Embryonic facial prominence (tissue), 1 donor: ENCODE results near the gene ACKR1.

Source experiments
- DNase-seq: peaks from one replicate; pipeline ENCODE4 v3.0.0-alpha.2; 2016; ENCODE audit errors: extremely low spot score

The ACKR1 gene

DNA sequence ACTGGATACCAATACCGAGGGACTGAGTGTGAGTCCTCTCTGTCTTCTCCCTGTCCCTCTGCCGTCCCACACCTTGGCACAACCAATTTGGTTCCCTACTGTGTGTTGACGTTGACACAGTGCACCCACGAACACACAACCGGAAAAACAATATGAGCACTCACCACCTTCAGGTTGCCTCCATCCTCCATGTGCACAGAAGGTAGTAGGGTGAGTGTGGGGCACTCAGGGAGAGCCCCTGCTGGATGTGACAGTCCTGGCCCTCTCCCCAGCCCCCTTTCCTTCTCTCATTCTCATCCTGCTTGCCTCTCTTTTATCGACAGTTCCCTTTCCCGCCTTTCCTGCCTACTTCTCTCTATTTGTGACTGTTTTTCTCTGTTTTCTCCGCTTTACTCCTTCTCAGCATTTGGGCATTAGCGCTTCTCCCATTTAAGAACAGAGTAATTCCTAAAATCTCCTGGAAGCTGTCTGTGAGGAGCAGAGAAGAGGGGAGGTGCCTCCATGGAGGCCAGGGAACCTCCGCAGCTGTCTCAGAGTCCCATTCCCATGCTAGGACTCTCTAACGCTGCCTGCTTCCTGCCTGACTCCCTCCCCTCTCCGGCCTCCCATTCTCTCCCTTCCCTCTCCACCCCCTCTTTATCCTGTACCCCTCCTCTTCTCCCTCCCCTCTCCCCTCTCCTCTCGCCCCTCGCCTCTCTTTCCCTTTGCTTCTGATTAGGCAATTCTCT lies 16.9 kb upstream of the ACKR1 start:
- DNase-seq: no peak

- peak; percentile 30 for DNase-seq
These were observed 16.3 kb upstream of the ACKR1 start for GRCh38 chr1:159188375-159188788.

- DNase-seq: no peak
These were observed 14.2 kb upstream of the ACKR1 start for GRCh38 chr1:159190441-159190840.

DNA sequence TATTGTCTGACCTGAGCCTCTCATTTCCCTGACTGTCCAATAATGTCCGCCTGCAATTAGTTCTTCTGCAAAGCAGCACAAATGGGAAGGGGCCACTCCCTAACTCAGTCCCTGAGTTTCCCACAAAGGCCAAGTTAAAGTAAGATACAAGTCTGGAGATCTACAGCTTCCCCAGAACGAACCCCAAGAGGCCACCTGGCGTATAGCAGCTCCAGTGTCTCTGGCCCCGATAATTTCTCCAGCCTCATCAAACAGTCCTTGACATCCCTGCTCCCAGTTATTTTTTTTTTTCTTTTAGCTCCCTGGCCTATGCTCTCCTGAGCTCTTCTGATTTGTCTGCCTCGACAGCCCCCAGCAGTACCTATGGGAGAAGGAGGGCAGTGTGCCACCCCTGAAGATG lies 8.1 kb upstream of the ACKR1 start:
- DNase-seq: no peak

DNA sequence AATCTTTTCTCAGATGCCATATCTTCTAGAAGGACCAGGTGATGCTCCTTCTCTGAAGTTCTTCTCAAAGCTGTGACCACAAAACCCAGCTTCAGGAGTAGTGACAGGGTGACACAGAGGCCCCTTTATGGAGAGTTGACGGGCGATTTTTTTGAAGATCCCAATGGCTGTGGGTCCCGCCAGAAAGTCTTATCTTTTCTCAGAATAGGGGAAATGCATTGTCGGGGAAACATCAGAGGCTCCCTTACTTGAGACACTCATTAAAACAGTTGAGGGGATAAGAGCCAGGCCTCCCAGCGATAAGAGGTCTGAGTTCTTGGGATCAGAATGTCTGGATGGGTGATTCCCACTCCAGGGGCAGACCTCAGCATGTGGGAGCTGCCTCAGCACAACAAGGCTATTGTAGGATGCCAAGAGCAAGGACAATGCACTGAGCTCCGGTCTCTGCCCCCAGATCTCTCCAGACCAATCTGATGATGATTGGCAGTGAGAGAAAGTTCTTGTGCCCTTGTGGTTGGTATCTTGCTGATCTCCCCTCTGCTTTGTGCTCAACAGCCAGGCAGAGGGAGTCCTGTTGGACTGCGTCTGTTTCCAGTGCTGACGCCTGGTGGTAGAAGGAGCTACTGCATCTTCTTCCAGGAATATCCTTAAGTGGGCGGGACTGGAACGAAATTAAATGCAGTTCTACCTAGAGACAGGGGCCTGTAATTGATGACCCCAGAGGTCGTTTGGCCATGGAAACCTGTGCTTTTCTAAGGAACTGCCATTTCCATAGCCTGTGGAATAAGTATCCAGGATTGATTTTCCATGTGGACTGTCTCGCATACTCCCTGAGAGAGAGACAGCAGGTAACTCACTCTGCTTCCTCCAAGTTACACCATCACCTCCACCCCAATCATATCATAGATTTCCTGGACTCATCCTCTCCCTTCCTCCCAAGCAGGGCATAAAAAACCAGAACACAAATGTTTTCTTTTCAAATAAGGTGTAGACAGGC lies 6.8 kb upstream of the ACKR1 start:
- DNase-seq: no peak

DNA sequence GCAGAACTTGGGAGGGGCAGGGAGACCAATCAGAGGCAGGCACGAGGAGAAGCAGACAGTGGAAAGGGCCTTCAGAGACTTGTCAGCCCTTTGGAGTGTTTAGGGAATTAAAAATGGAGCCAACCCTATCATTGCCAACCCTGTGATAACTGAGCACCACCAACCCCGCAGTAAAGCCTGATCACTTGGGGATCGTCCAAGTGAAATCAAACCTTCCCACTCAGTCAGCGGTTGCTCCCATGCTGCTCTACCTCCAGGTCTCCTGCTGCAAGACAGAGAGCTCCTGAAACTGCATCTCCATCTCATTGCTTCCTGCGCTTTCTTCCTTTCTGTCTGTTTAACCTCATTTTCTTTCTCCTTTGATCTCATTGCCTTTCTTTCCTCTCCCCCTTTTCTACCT lies 4.8 kb upstream of the ACKR1 start:
- no peak for DNase-seq

GRCh38 chr1:159200769-159201168 lies 3.9 kb upstream of the ACKR1 start:
- DNase-seq: peak; percentile 40

GRCh38 chr1:159201642-159202041 lies 3.0 kb upstream of the ACKR1 start:
- no peak for DNase-seq

- DNase-seq: no peak
These were observed 1.1 kb upstream of the ACKR1 start for GRCh38 chr1:159203610-159204009.

GRCh38 chr1:159205225-159205624 lies 550 bp downstream of the ACKR1 start:
- DNase-seq: no peak

DNA sequence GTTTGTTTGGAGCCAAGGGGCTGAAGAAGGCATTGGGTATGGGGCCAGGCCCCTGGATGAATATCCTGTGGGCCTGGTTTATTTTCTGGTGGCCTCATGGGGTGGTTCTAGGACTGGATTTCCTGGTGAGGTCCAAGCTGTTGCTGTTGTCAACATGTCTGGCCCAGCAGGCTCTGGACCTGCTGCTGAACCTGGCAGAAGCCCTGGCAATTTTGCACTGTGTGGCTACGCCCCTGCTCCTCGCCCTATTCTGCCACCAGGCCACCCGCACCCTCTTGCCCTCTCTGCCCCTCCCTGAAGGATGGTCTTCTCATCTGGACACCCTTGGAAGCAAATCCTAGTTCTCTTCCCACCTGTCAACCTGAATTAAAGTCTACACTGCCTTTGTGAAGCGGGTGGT lies 1.4 kb downstream of the ACKR1 start:
- DNase-seq: no peak

DNA sequence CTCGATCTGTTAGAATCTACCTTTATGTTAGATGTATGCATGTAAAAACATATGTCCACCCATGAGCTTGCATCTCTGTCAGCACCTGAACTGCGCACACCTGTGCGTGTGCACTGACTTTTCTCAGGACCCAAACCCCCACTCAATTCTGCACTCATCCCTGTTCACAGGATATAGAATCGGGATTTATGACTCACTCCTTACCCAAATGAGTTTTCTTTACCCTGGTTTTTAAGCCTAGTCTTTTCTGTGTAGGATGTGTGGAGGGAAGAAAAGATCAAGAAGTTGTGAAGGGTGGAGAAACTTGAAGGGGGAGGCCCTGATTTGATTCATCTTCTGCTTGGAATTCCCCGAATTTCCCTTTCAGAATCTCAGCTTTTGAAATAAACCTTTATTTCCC lies 2.4 kb downstream of the ACKR1 start:
- DNase-seq: no peak

DNA sequence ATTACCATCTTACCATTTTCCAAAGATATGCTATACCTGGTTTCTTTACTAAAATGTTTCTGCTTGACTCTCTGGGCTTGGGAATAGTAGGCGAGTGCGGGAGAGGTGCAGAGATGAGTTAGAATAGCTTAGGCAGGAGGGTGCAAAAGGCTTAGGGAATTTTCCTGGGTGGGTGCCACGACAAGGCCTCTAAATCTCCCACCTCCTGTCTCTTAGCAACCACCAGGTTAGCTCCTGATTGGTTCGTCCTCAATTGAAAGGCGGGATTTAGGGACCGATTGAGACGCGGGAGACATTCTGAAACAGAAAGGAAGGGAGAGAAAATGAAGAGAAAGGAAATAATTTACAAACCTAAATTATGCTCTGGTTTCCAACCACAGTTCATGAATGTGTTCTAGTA lies 3.1 kb downstream of the ACKR1 start:
- no peak for DNase-seq

GRCh38 chr1:159208175-159208825 lies 3.6 kb downstream of the ACKR1 start:
- no peak for DNase-seq

GRCh38 chr1:159209061-159209460 lies 4.4 kb downstream of the ACKR1 start:
- DNase-seq: no peak

DNA sequence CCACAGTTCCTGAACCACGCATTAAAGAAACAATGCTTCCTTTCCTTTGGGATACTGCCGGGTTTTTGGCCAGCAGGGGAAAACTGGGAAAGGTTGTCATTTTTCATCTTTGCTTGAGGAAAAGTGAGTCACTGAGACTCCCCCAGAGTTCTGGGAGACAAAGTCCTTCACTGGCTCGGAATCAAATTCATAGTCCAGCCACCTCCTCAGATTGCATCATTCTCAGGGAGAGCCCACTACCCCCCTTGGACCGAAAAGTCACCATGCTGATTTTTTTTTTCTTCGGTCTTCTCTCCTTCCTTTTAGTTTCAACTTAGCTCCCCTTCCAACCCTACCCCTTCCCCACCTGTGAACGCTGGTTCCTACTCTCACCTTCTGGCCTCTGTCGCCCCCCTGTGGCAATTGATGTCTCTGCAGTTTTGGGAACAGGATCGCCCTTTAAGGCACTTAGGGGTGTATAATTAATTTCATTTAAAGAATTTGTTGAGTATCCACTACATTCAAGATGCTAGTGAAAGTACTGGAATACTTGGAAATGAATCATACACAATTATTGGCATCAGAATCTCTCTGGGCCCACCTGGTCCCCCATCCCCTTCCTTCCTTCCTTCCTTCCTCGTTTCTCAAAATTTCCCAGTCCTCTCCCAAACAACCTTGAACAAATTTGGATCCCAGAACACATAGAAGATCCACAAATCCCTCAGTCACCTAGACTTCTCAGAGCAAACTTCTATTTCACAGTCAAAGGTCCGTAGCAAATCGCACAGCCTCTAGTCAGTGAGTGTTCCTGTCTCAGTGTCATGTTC lies 6.9 kb downstream of the ACKR1 start:
- DNase-seq: no peak

DNA sequence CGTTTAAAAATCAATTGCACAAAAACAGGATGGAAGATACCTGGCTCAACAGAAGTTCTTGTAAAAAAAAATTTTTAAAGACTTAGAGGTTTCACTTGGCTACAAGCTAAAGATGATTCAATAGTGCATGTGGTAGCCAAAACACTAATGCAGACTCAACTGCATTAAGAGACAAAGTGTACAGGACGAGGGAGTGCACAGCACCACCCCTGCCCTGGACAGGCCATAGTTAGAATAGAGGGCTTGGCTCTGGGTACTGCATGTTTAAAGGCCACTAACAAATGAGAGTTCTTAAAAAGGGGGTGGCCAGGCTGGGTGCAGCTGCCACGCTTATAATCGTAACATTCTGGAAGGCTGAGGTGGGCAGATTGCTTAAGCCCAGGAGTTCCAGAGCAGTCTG lies 7.9 kb downstream of the ACKR1 start:
- DNase-seq: no peak

DNA sequence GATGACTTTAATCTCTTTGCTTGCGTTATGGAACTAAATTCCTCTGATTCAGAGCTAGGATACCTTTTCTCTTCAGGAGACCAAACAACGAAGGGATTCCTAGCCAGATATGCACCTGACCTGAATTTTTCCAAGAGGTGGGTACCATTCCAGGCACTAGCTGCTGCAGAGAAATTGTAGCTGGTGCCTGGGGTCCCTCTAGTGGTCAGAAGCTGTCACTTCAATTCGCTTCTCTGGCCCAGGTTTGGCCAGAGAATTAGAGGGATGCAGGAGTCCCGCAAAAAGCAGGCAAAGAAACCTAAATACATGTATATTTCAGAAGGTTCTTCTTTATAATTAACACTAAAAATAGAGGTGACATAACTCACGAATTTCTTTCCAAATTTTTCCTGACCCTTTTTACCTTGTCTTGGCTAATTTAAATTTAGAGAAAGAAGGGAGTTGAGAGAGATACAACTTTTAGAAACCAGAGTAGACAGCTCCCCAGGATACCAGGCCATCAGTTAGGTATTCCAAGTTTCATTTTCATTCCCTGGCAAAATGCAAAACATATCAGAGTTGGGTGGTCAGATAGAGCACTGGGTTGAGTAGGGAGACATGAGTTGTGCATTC lies 9.6 kb downstream of the ACKR1 start:
- no peak for DNase-seq

GRCh38 chr1:159218649-159219636 lies 14.3 kb downstream of the ACKR1 start:
- no peak for DNase-seq
